Smooth muscle cell (in vitro differentiated cells): ENCODE data around the gene KCNQ1. TPM values are rescaled to one million over a fixed set of nuclear protein-coding genes. Genes with fewer than 3 reads are reported as not detected.

Source experiments
- DNase-seq: peaks from one replicate; lab custom pipeline; 2025; ENCODE audit not compliant: unreplicated experiment; lab: John Stamatoyannopoulos, UW
- H2AFZ ChIP-seq: fragments of 200-600 bp; sonication (generic); 2 replicates; pipeline ENCODE4 v1.6.0; 2016; ENCODE audit warnings: antibody characterized with exemption, low read depth, mild to moderate bottlenecking
- H3F3A ChIP-seq: fragments of 200-600 bp; sonication (generic); 2 replicates; pipeline ENCODE4 v1.6.0; 2017; ENCODE audit warnings: antibody characterized with exemption, low read depth
- H3K27ac ChIP-seq: fragments of 200-600 bp; sonication (generic); 2 replicates; pipeline ENCODE4 v1.5.1; 2016; ENCODE audit warnings: low read depth, mild to moderate bottlenecking
- H3K27me3 ChIP-seq: fragments of 200-600 bp; sonication (generic); 2 replicates; pipeline ENCODE4 v1.6.1; 2016; ENCODE audit warnings: low read depth, mild to moderate bottlenecking
- H3K36me3 ChIP-seq: fragments of 200-600 bp; sonication (generic); 2 replicates; pipeline ENCODE4 v1.5.1; 2016; ENCODE audit warnings: low read depth
- H3K4me1 ChIP-seq: fragments of 200-600 bp; sonication (generic); 2 replicates; pipeline ENCODE4 v1.5.1; 2016; ENCODE audit warnings: low read depth
- H3K4me2 ChIP-seq: fragments of 200-600 bp; sonication (generic); 2 replicates; pipeline ENCODE4 v1.6.0; 2016; ENCODE audit warnings: mild to moderate bottlenecking
- H3K4me3 ChIP-seq: fragments of 200-600 bp; sonication (generic); 2 replicates; pipeline ENCODE4 v1.5.1; 2016; ENCODE audit warnings: mild to moderate bottlenecking
- H3K79me2 ChIP-seq: fragments of 200-600 bp; sonication (generic); 2 replicates; pipeline ENCODE4 v1.6.0; 2016; ENCODE audit warnings: low read depth, mild to moderate bottlenecking
- H3K9ac ChIP-seq: fragments of 200-600 bp; sonication (generic); 2 replicates; pipeline ENCODE4 v1.6.0; 2016; ENCODE audit warnings: low read depth
- H3K9me3 ChIP-seq: fragments of 200-600 bp; sonication (generic); replicated peaks from 2 replicates; pipeline ENCODE4 v1.5.1; 2016; ENCODE audit warnings: low read depth
- H4K20me1 ChIP-seq: fragments of 200-600 bp; sonication (generic); 2 replicates; pipeline ENCODE4 v1.6.0; 2016; ENCODE audit warnings: low read depth
- WGBS: methylation state at CpG from one replicate; pipeline ENCODE4 v1.1.7; 2016; ENCODE audit warnings: low lambda C conversion rate; 5-methylcytosine and 5-hydroxymethylcytosine counted together
- polyA plus RNA-seq: library from polyadenylated mRNA; unstranded; fragments of >200 nt; fragmentation: Nextera tagmentation; extraction: Ambion mirVana; gene quantifications from 2 replicates; pipeline ENCODE4 v1.2.1, GENCODE V29; 2016
- total RNA-seq: library from RNA; depleted of rRNA; stranded (reverse); fragments of >200 nt; gene quantifications from 2 replicates; pipeline ENCODE4 v1.2.3, GENCODE V29; 2014
- TF ChIP-seq, protein P1 (sequence below): fragments of 200-600 bp; sonication (generic); IDR thresholded peaks from 2 replicates; pipeline ENCODE4 v1.5.1; 2017; ENCODE audit warnings: borderline replicate concordance, mild to moderate bottlenecking, antibody characterized with exemption; ENCODE audit not compliant: insufficient read depth, poor library complexity, severe bottlenecking

The KCNQ1 gene
- total and polyA plus RNA-seq, 2 experiments from 2014 or later: 1.3 to 2.3 TPM

DNA sequence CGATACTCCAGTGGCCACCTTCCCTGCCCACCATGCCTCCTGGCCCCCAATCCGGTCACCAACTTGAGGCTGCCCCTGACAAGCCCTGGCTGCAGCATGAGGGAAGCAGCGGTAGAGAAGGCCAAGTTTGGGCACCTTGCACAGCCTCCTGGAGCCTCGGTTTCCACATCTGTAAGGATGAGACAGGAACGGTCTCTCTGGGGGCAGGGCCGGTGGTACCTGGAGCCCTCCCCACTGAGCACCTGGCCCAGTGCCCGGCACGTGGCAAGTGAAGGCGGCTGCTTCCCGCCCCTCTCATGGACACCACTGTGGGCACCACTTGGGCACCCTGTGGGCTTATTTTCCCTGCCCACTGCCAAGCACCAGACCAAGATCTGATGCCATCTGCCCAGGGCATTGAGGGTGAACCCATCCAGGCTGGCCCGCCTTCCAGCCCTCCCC, 363.0 kb downstream of the KCNQ1 start:
- DNase-seq: no peak
- WGBS: 97% methylated on average over 11 of the region's 11 CpGs
- H2AFZ ChIP-seq: no peak overlapping the region
- no peaks in the 10 kb centered on the region for H3K9me3 ChIP-seq
- no peaks in the 10 kb centered on the region for H3K27me3 ChIP-seq
- no peak overlapping the region for H3K4me3 ChIP-seq
- no peak overlapping the region for H3K9ac ChIP-seq
- H3K27ac ChIP-seq: no peak overlapping the region
- no peaks in the 10 kb centered on the region for H3K79me2 ChIP-seq
- TF ChIP-seq, protein P1, sequence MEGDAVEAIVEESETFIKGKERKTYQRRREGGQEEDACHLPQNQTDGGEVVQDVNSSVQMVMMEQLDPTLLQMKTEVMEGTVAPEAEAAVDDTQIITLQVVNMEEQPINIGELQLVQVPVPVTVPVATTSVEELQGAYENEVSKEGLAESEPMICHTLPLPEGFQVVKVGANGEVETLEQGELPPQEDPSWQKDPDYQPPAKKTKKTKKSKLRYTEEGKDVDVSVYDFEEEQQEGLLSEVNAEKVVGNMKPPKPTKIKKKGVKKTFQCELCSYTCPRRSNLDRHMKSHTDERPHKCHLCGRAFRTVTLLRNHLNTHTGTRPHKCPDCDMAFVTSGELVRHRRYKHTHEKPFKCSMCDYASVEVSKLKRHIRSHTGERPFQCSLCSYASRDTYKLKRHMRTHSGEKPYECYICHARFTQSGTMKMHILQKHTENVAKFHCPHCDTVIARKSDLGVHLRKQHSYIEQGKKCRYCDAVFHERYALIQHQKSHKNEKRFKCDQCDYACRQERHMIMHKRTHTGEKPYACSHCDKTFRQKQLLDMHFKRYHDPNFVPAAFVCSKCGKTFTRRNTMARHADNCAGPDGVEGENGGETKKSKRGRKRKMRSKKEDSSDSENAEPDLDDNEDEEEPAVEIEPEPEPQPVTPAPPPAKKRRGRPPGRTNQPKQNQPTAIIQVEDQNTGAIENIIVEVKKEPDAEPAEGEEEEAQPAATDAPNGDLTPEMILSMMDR: no peak
- no peaks in the 10 kb centered on the region for H3K36me3 ChIP-seq
- no peak overlapping the region for H3K4me2 ChIP-seq
- H3K4me1 ChIP-seq: peaks cover 16% of the 10 kb centered on the region
- H4K20me1 ChIP-seq: no peaks in the 10 kb centered on the region
- H3F3A ChIP-seq: no peaks in the 10 kb centered on the region

DNA sequence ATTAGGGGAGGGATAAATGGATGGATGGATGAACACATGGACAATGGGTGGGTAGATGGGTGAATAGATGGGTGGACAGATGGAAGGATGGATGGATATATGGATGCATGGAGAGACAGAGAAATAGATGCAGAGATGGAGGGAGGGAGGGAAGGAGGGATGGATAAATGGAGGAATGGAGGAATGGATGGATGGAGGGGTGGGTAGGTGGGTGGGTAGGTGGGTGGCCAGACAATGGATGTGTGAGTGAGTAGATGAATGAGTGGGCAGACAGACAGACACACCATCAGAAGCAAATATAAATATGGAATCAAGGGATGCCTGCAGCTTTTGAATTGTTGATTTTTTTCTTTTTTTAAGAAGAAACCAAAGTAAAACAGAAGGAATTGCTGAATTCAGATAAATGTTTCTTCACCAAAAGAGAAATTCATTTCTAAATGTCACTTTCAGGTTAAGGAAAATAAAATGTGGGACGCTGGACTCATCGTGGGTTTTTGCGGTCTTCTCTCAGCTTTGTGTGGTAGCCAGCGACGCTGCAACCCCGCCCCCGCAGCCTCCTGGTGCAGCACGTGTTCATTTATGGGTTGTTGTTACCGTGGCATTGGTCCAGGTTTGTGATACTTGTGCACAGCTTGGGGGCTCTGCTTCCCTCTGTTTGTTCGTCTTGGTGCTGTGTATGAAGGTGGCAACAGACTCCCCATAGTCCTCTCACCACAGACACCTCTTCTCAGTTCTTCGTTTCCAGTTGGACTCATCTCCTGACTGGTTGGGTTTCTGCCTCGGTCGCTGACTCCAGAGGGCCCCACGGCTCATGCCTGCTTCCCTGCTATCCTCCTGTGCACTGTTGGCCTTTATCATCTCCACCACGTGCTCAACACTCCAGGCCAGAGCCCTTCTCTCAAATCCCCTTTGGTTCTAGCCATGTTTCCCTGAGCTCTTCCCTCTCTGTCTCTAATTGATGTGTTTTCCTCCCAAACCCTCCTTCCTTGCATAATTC, 364.3 kb downstream of the KCNQ1 start:
- Histone ChIP-seq H2AFZ (no peak overlapping the region), H4K20me1 (no peaks in the 10 kb centered on the region), H3K4me3 (no peak overlapping the region), H3K4me2 (no peak overlapping the region), H3K79me2 (no peaks in the 10 kb centered on the region), H3K9ac (no peak overlapping the region), H3K27ac (no peak overlapping the region), H3K27me3 (no peaks in the 10 kb centered on the region), H3K9me3 (no peaks in the 10 kb centered on the region), H3K36me3 (no peaks in the 10 kb centered on the region), H3K4me1 (peaks cover 16% of the 10 kb centered on the region), H3F3A (no peaks in the 10 kb centered on the region)
- TF ChIP-seq, protein P1: no peak
- WGBS: 82% methylated on average over 15 of the region's 15 CpGs
- DNase-seq: no peak

DNA sequence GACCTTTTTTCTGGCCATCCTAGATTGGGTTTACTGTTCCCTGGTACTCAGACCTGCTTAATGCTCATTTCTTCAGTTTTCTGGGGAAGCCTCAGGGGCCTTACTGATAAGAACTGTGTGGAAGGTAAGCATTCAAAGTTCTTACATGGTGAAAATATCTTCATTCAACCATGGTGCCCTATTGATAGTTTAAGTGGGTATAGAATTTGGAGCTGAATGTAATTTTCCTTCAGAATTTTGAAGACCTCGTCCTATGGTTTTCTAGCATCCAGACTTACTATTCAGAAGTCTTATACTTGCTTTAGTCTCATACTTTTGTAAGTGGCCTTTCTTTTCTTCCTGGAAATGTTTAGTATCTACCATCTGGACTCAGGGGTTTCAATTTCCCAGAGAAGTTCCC, 365.0 kb downstream of the KCNQ1 start:
- TF ChIP-seq, protein P1: no peak
- no peak overlapping the region for H2AFZ ChIP-seq
- WGBS: 77% methylated on average over 1 of the region's 1 CpG
- H3K4me3 ChIP-seq: no peak overlapping the region
- no peak for DNase-seq
- peaks cover 14% of the 10 kb centered on the region for H3K4me1 ChIP-seq
- H3K79me2 ChIP-seq: no peaks in the 10 kb centered on the region
- H3F3A ChIP-seq: no peaks in the 10 kb centered on the region
- no peak overlapping the region for H3K9ac ChIP-seq
- no peaks in the 10 kb centered on the region for H4K20me1 ChIP-seq
- H3K27ac ChIP-seq: peak overlapping the region; percentile 17
- H3K27me3 ChIP-seq: no peaks in the 10 kb centered on the region
- H3K36me3 ChIP-seq: no peaks in the 10 kb centered on the region
- no peak overlapping the region for H3K4me2 ChIP-seq
- H3K9me3 ChIP-seq: no peaks in the 10 kb centered on the region
